BE2C (cell line): ENCODE measurements around the gene CAMKV.

ENCODE experiments used
- DNase-seq: peaks from one replicate; pipeline ENCODE4 v3.0.0-alpha.2; 2020
- H3K27me3 ChIP-seq: fragments of 250-450 bp; sonication (Bioruptor Pico); 2 replicates; pipeline ENCODE4 v1.5.1; 2020; ENCODE audit warnings: mild to moderate bottlenecking
- H3K36me3 ChIP-seq: fragments of 250-450 bp; sonication (Bioruptor Pico); 2 replicates; pipeline ENCODE4 v1.5.1; 2020; ENCODE audit warnings: mild to moderate bottlenecking
- H3K4me1 ChIP-seq: fragments of 250-450 bp; sonication (Bioruptor Pico); 2 replicates; pipeline ENCODE4 v1.5.1; 2020
- H3K4me3 ChIP-seq: 2 replicates; pipeline ENCODE4 v1.5.1; 2011; ENCODE audit warnings: low read depth, low read length
- H3K9me3 ChIP-seq: fragments of 250-450 bp; sonication (Bioruptor Pico); 2 replicates; pipeline ENCODE4 v1.5.1; 2020
- CTCF ChIP-seq: IDR thresholded peaks from 2 replicates; pipeline ENCODE4 v1.5.1; 2012; ENCODE audit warnings: mild to moderate bottlenecking, low read depth, low read length

Gene CAMKV

GRCh38 chr3:49872801-49873281 is 3.1 kb upstream of the CAMKV start:
- no peaks in the 10 kb centered on the region for H3K27me3 ChIP-seq
- no peak overlapping the region for H3K4me3 ChIP-seq
- H3K9me3 ChIP-seq, result no peaks in the 10 kb centered on the region
- DNase-seq, result peak; percentile 33
- TF ChIP-seq CTCF, result no peak
- H3K36me3 ChIP-seq, result no peaks in the 10 kb centered on the region
- peaks cover 16% of the 10 kb centered on the region for H3K4me1 ChIP-seq

- no peaks in the 10 kb centered on the region for H3K9me3 ChIP-seq
- no peak for DNase-seq
- no peaks in the 10 kb centered on the region for H3K36me3 ChIP-seq
- no peak for TF ChIP-seq CTCF
- no peak overlapping the region for H3K4me3 ChIP-seq
- H3K27me3 ChIP-seq, result no peaks in the 10 kb centered on the region
- peaks cover 16% of the 10 kb centered on the region for H3K4me1 ChIP-seq
These were observed 1.9 kb upstream of the CAMKV start for GRCh38 chr3:49871531-49872153.

GRCh38 chr3:49868862-49869466 is 742 bp downstream of the CAMKV start:
- Histone ChIP-seq H3K27me3 (no peaks in the 10 kb centered on the region), H3K36me3 (no peaks in the 10 kb centered on the region), H3K4me3 (peak overlapping the region; percentile 67), H3K9me3 (no peaks in the 10 kb centered on the region), H3K4me1 (peaks cover 16% of the 10 kb centered on the region)
- DNase-seq, result peak; percentile 35
- no peak for TF ChIP-seq CTCF

GRCh38 chr3:49867871-49868321 is 1.8 kb downstream of the CAMKV start:
- no peak for TF ChIP-seq CTCF
- H3K9me3 ChIP-seq, result no peaks in the 10 kb centered on the region
- H3K27me3 ChIP-seq, result no peaks in the 10 kb centered on the region
- no peaks in the 10 kb centered on the region for H3K36me3 ChIP-seq
- DNase-seq, result no peak
- H3K4me3 ChIP-seq, result peak overlapping the region; percentile 67
- H3K4me1 ChIP-seq, result peaks cover 11% of the 10 kb centered on the region

GRCh38 chr3:49867400-49867799 is 2.3 kb downstream of the CAMKV start:
- Histone ChIP-seq H3K4me3 (no peak overlapping the region), H3K27me3 (no peaks in the 10 kb centered on the region), H3K4me1 (peaks cover 6% of the 10 kb centered on the region), H3K9me3 (no peaks in the 10 kb centered on the region), H3K36me3 (no peaks in the 10 kb centered on the region)
- no peak for DNase-seq
- TF ChIP-seq CTCF, result no peak

GRCh38 chr3:49865198-49865784 is 4.4 kb downstream of the CAMKV start:
- no peak for TF ChIP-seq CTCF
- no peak for DNase-seq
- peaks cover 7% of the 10 kb centered on the region for H3K36me3 ChIP-seq
- H3K9me3 ChIP-seq, result no peaks in the 10 kb centered on the region
- no peaks in the 10 kb centered on the region for H3K4me1 ChIP-seq
- no peak overlapping the region for H3K4me3 ChIP-seq
- no peaks in the 10 kb centered on the region for H3K27me3 ChIP-seq
